HG03159 (cell line): ENCODE data around the gene GPAM.
"Not testable (repeated sequence)": the region's sequence is repeated elsewhere in the genome, so short reads cannot be mapped to it uniquely, and the experiment has no call there.

Source experiments
- ATAC-seq: cut with Tn5 transposase; IDR thresholded peaks from one replicate; pipeline ENCODE4 v1.9.1; 2021; ENCODE audit warnings: mild to moderate bottlenecking, moderate library complexity; ENCODE audit not compliant: unreplicated experiment

GPAM gene, protein sequence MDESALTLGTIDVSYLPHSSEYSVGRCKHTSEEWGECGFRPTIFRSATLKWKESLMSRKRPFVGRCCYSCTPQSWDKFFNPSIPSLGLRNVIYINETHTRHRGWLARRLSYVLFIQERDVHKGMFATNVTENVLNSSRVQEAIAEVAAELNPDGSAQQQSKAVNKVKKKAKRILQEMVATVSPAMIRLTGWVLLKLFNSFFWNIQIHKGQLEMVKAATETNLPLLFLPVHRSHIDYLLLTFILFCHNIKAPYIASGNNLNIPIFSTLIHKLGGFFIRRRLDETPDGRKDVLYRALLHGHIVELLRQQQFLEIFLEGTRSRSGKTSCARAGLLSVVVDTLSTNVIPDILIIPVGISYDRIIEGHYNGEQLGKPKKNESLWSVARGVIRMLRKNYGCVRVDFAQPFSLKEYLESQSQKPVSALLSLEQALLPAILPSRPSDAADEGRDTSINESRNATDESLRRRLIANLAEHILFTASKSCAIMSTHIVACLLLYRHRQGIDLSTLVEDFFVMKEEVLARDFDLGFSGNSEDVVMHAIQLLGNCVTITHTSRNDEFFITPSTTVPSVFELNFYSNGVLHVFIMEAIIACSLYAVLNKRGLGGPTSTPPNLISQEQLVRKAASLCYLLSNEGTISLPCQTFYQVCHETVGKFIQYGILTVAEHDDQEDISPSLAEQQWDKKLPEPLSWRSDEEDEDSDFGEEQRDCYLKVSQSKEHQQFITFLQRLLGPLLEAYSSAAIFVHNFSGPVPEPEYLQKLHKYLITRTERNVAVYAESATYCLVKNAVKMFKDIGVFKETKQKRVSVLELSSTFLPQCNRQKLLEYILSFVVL

DNA sequence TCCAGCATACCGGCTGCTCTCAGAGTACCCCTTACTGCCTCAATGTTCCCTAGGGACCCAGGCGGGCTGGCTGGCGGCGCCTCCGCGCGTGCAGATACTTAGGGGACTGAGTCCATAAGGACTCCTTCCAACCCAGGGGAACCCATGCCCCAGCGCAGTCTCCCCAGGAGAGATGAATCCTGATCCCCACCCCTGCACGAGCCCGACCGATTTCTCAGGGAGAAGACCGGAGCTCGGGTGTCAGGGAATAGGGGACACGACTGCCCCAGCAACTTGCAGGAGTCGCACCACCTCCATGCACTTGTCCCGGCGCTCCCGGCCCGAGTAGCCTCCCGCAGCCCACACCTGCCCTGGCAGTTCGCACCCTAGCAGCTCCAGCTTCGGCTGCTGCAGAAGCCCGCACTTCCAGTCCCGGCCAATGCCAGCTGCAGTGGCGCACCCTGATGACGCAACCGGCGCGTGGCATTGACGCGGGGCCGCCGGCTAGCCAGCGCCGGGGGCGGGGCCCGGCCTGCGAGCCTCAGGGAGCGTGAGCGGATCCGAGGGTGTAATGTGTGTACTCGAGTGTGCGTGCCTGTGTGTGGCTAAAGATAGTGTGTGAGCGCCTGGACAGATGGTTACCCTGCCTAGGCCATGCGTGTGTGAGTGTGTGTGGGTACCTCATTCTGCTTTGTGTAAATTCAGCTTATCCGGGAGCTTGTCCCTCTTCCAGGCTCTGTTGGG, at the start of gene GPAM:
TSS of gene GPAM (minus strand) at position 437 of the 723 bp plus-strand sequence. CDS start 1,981 bp downstream, outside the sequence.
- ATAC-seq, result peak; percentile 96

DNA sequence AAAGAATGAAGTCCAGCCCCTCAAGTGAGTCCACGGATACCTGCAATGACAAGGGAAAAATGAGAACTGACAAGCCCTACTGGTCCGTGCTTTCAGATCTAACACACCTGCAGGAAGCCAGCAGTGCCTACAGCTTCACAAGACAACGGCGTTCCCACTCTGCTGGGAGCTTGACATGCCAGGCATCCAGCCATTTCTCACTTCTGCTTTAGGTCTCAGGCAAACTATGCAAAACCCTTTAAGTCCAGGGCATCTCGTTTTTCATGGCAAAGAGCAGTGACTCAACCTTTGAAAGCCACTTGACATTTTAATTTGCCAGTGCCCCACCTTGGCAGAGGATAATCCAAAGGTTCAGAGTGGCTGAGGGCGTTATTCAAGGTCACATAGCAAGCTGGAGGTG, 49.1 kb upstream of the GPAM start:
- no peak for ATAC-seq

DNA sequence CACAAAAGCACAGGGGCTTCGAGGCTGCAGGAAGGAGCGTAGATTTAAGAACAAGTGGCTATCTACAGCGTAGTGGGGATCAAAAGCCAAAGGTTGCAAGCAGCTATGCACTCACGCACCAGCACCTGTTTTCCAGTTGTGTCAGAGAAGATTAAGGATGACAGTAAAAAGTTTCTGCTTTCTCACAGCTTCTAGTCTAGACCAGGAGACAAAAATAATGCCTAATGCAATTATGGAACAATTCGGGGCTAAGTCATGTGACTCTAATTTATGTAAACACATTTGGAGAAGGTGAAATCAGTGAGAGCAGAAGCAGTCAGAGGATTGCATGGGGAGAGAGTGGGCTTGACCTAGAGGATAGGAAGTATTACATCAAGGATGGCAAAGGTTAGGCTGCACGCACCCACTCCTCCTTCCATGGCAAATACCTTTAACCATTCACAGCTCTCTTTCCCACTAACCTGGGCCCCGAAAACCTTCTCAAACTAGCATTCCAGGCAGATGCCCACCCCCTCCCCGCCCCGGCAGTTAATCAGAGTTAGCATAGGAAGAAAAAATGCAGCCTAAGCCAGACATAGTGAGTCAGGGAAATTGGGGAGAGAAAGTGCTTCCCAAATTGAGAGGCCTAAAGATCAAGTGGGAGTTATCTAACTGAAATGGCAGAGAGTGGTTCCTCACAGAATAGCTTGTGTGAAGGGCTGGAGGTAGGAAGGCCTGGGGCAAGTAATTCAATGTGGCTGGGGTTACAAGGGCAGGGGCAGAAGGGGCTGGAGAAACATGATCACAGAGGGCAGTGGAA, 48.2 kb upstream of the GPAM start:
- ATAC-seq, result no peak

DNA sequence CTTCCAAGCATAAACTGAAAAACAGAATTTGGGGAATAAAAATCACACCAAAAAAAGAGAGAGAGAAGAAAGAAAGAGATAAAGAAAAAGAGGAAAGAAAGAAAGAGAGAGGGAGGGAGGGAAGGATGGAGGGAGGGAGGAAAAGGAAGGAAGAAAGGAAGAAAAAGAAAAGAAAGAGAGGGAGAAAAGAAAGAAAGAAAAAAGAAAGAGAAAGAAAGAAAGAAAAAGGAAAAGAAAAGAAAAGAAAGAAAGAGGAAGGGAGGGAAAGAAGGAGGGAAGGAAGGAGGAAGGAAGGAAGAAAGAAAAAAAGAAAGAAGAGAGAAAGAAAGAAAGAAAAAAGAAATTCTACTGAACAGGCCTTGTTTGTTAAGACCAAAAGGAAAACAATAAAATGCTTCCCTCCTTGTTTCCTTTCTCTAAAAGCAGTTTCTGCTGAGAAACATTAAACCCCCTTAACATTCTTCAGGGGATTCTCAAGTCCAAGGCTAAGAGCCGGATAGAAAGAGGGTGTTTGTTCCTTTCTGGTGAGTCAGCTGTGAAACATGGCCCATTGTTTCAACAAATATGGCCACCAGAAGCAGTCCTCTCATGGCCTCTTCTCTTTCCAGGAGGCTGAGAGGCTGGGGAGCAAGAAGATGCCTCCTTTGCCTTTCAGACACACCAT, 46.9 kb upstream of the GPAM start:
- no peak for ATAC-seq

DNA sequence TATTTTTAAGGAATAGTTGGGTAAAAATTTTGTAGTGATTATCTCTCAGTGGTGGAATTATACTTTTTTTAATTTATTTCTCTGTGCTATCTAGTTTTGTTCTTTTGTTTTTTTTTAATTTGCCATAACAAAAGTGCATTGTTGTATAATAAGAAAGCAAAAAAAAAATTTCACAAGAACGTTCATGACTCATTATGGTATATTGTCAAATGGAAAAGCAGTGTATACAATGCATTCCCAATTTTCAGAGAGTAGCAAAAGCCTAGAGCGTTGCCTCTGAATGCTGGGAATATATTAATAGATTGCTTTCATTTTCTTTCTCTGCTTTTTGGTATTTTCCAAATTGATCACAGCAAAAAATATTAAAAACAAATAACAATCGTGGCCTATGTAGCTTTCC, 46.3 kb upstream of the GPAM start:
- ATAC-seq, result no peak

DNA sequence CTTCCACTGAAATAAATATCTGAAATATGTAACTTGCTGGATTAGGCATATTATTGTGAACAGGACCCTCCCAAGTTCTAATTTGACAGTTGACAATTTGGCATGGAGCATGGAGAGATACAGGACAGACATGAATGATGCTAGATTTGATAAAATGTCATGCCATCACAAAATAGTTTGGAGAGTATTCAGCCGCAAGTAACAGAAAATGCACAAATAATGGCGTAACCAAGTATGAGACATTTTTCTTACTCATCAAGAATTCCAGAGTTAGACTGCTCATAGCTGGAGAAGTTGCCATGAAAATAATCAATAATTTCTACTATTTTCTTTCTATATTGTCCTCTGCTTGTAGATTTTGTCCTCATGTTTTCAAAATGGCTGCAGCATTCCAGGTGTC, 45.5 kb upstream of the GPAM start:
- ATAC-seq, result no peak

DNA sequence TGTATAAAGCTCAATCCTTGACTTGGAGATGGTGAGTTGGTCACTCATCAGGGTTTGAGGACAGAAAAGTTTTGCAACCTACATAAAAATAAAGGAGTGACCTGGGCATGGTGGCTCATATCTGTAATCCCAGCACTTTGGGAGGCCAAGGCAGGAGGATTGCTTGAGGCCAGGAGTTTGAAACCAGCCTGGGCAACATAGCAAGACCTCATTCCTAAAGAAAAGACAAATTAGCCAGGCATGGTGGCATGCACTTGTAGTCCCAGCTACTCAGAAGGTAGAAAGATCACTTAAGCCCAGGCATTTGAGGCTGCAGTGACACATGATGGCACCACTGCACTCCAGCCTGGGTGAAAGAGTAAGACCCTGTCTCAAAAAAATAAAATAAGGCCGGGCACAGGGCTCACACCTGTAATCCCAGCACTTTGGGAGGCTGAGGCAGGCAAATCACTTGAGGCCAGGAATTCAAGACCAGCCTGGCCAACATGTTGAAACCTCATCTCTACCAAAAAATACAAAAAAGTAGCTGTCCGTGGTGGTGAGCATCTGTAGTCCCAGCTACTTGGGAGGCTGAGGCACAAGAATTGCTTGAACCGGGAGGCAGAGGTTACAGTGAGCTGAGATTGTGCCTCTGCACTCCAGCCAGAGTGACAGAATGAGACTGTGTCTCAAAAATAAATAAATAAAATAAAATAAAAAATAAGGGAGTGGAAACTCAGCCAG, 45.0 kb upstream of the GPAM start:
- not testable (repeated sequence) for ATAC-seq

DNA sequence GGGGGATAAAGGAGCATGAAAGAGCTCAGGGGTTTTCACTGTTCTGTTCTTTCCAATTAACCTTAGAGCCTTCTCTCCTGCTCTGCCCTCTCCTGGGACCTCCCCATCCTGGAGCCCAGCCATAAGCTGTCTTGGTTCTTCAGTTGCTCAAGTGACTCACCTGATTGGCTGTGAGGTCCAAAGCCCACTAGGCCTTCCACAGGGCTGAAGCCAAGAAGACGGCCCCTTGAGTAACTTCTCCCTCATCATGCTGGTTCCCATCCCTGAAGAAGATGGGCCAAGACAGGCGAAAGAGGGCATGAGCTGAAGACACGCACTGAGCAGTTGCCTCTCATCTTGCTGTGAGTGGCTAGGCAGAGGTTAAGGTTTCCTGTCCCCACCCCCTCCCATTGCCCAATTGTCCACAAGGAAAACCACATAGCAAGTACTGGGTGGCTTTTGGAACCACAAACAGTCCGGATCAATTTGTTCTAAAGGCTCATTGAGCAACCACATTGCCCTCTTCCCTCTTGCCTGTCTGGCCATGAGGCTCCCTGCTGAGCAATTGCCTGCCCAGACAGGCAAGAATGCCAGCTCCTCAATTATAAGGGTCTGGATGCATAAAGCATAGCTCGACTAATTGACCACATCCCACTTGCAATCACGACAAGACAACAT, 43.9 kb upstream of the GPAM start:
- ATAC-seq, result no peak

DNA sequence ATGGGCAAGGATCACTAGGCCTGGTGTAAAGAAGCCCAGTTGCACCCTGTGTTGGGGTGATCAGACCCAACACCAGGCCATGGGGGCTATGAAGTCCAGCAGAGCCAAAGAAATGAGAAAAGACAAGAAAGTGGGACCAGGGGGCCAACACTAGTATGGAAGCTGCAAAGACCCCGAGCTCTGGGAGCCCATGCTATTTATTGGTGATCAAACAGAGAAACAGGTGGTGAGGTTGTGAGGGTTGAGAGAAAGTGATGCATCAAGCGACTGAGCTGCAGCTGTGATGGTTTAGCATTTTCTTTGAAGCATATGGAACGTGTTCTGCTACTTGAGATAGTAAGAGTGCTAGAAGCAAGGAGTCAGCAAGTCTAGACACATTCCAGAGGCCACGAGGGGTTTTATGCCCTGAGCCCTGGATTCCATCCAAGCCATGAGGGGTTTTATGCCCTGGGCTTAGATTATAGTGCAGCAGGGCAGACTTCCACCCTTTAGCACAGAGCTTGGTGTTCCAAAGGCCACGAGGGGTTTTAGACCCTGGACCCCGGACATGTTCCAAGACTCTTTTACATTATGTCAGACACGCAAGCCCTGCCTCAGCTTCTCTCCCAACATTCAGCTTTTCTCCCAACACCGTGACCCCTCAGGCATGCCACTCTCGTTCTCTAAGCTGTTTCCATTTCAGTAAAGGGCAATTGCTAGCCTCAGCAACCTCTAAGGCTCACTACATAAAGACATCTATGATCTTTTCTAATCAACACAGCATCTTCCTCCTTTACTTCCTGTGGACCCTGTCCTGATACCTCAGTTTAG, 43.1 kb upstream of the GPAM start:
- no peak for ATAC-seq

DNA sequence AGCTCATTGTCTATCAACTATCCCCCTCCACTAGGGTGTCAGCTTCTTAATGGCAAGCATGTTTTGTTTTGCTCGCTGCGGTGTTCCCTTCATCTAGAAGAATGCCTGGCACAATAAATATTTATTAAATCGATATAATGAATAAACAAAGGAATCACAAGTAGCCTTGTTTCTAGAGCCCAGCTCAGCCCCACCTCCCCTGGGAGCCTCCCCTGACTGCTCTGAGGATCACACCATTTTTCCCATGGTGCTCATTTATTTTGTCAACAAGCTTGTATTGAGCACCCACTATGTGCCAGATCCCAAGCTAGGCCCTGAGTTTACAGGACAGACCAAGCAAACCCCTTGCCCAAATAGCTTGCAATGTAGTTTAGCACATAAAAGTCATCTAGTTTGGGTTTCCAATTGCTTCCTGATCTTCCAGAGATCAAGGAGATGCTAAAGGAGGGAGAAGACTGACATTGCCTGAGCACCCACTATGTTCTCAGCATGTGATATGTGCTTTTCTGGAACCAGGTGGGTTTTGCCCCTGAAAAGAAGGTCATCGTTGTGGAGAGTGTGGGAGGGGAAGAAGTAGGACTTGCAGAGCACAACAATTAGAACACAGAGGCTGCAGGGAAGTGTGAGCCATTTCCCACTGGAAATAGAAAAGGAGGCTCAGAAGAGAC, 42.3 kb upstream of the GPAM start:
- ATAC-seq, result no peak

DNA sequence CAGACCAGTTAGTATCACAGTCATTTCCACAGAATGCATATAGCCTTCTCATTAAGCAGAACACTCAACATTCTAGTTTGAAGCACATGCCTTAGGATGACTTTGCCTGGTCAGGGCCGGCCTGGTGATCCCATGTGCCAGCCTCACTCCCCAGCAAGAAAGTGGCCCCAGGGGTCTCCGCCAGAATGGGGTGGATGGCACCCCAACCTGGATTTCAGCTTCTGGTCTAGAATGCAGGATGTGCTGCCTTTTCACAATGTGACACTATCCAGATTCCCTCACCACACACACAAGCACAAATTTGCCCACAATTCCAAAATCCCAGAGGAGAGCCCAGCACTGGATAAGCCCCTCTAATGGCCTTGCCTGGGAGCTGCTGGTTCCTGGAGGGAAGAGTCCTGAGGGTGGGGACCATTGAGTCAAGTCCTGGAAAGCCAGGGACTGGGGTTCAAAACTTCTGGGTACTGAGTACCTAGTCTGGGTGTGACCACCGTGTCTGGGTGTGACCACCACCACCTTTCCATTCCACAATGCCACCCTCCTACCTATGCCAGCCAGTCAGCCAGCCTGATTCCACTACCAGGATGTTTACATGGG, 41.5 kb upstream of the GPAM start:
- no peak for ATAC-seq

DNA sequence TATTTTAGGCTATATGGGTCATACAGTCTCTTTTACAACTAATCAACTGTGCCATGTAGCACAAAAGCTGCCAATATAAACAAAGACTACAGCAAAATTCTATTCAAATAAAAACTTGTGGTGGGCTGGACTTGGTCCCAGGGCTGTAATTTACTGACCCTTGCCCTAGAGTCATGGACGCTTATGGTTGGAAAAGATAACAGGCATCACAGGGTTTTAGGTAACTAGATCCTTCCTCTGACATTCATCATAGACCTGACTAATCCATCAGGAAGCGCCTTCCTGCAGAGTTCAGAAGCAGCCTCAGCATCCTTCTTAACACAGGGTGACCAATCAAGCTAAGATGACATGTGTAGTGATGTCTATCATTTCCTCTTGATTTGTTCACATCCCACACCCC, 40.2 kb upstream of the GPAM start:
- no peak for ATAC-seq

DNA sequence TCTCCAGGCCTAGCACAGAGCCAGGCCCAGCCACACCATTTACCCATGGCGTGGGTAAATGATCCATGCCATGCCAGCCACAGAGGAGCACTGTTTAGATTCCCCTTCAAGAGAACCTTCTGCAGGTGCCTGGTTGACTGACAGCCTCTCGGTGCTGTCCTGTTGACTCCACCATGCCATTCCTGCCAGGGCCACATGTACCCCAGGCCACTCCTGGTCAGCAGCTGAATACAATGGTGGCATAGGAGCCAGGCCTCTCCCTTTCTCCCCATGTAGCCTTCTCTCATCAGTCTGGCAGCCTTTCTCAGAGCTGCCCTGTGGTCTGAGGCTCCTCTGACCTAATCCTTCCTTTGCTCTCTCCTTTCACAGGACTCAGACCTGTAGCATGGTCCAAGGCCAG, 39.2 kb upstream of the GPAM start:
- no peak for ATAC-seq

DNA sequence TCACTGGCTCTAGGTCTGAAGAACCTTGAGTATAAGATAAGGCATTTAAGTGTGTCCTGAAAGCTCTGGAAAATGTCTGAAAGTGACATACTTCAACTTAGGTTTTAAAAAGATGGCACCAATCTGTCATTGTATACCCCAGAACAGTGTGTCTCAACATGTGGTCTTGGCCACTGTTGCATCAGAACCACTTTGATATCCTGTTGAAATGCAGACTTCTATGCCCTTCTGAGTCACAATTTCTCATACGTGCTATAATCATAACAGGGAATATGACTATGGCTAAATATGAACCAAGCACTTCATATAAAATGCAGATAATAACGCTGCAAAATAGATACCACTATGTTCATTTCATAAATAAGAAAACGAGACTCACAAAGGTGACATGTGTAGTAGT, 38.0 kb upstream of the GPAM start:
- ATAC-seq, result no peak

DNA sequence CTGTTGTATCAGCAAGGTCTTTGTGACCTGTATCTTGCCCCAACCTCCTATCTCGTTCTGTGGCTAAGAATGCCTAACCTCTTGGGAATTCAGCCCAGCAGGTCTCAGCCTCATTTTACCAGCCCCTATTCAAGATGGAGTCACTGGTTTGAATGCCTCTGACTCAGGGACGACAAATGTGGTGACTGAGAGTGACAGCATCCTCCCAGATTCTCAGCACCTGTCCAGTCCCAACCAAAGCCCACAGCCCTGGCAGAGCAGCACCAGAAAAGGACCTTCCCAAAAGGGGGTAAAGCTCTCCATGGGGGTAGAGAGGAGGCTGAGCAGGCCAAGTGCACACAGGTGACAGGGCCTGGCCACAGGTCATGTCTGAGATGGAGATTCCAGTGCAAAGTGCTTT, 35.4 kb upstream of the GPAM start:
- ATAC-seq, result no peak

DNA sequence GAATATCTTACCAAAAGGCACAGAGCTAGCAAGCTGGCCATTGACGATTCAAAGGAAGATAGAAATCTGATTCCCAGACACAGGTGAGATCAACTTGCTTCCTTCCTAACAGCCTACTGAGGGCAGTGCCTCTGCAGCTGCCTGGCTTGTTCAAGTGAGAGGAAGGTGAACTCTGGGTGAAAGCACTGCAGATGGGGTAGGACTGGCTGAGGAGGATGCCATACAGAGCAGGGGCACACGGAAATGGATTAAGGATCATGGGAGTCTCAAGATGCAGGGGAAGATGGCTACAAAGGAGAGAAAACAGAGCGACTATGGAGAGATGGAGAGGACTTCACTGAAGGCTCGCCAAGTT, 34.4 kb upstream of the GPAM start:
- ATAC-seq, result no peak

DNA sequence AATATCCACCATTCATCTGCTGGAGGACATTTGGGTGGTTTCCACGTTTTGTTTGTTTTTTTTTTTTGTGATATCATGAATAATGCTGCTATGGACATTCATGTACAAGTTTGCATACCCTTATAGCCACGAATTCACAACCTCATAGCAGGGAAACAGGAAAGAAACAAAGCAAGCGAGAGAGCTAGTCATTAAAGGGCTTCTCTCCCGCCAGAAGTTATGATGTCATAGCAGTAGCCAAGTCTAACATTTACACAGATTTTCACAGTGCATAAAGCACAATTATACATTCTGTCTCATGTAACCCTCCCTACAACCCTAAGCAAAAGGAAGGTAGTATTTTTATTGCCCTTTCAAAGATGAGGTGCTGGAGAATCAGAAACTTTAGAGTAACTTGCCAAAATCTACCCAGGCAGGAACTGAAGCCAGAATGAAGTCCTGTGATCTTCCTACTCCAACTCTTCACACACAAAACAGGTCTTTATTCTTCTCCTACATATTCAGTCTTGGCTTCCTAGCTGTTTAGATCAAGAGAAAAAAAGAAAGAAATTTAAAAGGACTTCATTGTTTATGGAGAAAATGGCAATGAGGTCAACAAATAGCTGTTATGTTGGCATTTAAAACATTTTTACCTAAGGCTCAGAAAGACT, 33.9 kb upstream of the GPAM start:
- ATAC-seq, result no peak
